Activated CD4-positive, CD25-positive, alpha-beta regulatory T cell treated with anti-CD3 and anti-CD28 coated beads, Interleukin-2, amount 50 U/mL, for 24 hours (primary cell): ENCODE measurements around the gene EXOSC5.
"Not testable (repeated sequence)": the region's sequence is repeated elsewhere in the genome, so short reads cannot be mapped to it uniquely, and the experiment has no call there.

Experiments used
- ATAC-seq, 2 donors: fragments of 150-1000 bp; cut with Tn5 transposase; one replicate each; pipeline ENCODE4 v1.10.0; 2021; ENCODE audit warnings: mild to moderate bottlenecking in 1 of 2, moderate library complexity in 1 of 2

Gene EXOSC5

GRCh38 chr19:41397086-41398049, at the start of gene EXOSC5, which contains the start of gene BCKDHA:
EXOSC5 (minus strand) TSS chr19:41397359; CDS start chr19:41397328, 31 bp downstream.
BCKDHA (plus strand) TSS chr19:41397818; CDS start chr19:41397828, 10 bp downstream.
- ATAC-seq, result peak; percentile 99

- no peak for ATAC-seq
These were observed 48.4 kb upstream of the EXOSC5 start for GRCh38 chr19:41445575-41445974.

- ATAC-seq, result no peak
These were observed 46.8 kb upstream of the EXOSC5 start for GRCh38 chr19:41443813-41444455.

- no peak for ATAC-seq
These were observed 45.6 kb upstream of the EXOSC5 start, which contains the start of gene ERICH4 for GRCh38 chr19:41442473-41443355. ERICH4 (plus strand) TSS chr19:41443156; CDS start chr19:41443170, 14 bp downstream.

GRCh38 chr19:41441321-41441945, 44.3 kb upstream of the EXOSC5 start:
- no peak for ATAC-seq

- peak; percentile 93 to 96 for ATAC-seq
These were observed 42.5 kb upstream of the EXOSC5 start, which contains the start of gene DMAC2 for GRCh38 chr19:41439441-41440222. DMAC2 (minus strand) TSS chr19:41439912; CDS start chr19:41439899, 13 bp downstream.

- ATAC-seq, result no peak
These were observed 40.9 kb upstream of the EXOSC5 start for GRCh38 chr19:41437944-41438574.

GRCh38 chr19:41436674-41436951, 39.5 kb upstream of the EXOSC5 start:
- ATAC-seq, result no peak

GRCh38 chr19:41435936-41436673, 38.9 kb upstream of the EXOSC5 start:
- no peak for ATAC-seq

GRCh38 chr19:41435376-41435775, 38.2 kb upstream of the EXOSC5 start:
- not testable (repeated sequence) for ATAC-seq

GRCh38 chr19:41434450-41434849, 37.3 kb upstream of the EXOSC5 start:
- ATAC-seq, result no peak

- no peak for ATAC-seq
These were observed 36.0 kb upstream of the EXOSC5 start for GRCh38 chr19:41433171-41433570.

- ATAC-seq, result no peak
These were observed 34.5 kb upstream of the EXOSC5 start for GRCh38 chr19:41431426-41432386.

- ATAC-seq, result no peak
These were observed 33.8 kb upstream of the EXOSC5 start for GRCh38 chr19:41430922-41431321.

GRCh38 chr19:41428481-41428859, 31.3 kb upstream of the EXOSC5 start:
- no peak for ATAC-seq

- peak; percentile 20 to 30 for ATAC-seq
These were observed 30.7 kb upstream of the EXOSC5 start for GRCh38 chr19:41427647-41428480.

GRCh38 chr19:41426952-41427646, 29.9 kb upstream of the EXOSC5 start, which contains the start of gene B3GNT8:
B3GNT8 (minus strand) TSS chr19:41427374; CDS start chr19:41426778, 596 bp downstream.
- ATAC-seq, result peak; percentile 57 to 61
